Suprapubic skin (tissue), 4 donors: ENCODE data around the gene G6PC1.

Experiments used
- EP300 ChIP-seq: sonication (generic); formaldehyde crosslinking; IDR thresholded peaks from one replicate; pipeline ENCODE4 v1.6.1; 2017; ENCODE audit warnings: antibody characterized with exemption
- POLR2A ChIP-seq, 2 donors: fragments of 450-650 bp; IDR thresholded peaks; one replicate each; pipeline ENCODE4 v1.6.1; 2017; ENCODE audit warnings: antibody characterized with exemption in 2 of 2, mild to moderate bottlenecking in 2 of 2, moderate library complexity in 2 of 2
- POLR2AphosphoS5 ChIP-seq, 3 donors: sonication (generic); formaldehyde crosslinking; IDR thresholded peaks; one replicate each; pipeline ENCODE4 v1.6.1; 2017; ENCODE audit warnings: antibody characterized with exemption in 3 of 3
- TF ChIP-seq, protein P1 (sequence below), 2 donors: fragments of 200-600 bp in 1 of 2; fragments of 450-650 bp in 1 of 2; sonication (generic) in 1 of 2; IDR thresholded peaks; one replicate each; pipeline ENCODE4 v1.5.1; 2016 to 2019; ENCODE audit warnings: antibody characterized with exemption in 2 of 2, mild to moderate bottlenecking in 1 of 2, moderate library complexity in 1 of 2

DNA sequence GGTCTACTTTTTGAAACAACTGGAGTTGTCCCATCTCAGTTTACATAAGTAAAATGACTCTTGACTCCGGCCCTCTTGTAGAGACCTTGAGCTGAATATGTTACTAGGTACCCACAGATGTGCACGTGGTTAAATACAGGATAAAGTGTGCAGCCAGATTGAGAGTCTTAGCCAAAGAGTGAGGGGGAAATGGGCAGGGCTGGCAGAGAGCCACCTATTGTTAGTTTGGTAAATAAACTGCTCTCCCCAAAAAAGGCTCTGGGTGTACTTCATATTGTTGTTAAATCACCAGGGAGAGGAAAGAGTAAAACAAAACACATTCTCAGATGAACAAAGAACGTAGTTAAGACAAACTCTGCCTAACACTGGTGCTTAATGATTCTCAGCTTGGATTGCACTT lies 20.3 kb downstream of the G6PC1 start:
- TF ChIP-seq, protein P1, sequence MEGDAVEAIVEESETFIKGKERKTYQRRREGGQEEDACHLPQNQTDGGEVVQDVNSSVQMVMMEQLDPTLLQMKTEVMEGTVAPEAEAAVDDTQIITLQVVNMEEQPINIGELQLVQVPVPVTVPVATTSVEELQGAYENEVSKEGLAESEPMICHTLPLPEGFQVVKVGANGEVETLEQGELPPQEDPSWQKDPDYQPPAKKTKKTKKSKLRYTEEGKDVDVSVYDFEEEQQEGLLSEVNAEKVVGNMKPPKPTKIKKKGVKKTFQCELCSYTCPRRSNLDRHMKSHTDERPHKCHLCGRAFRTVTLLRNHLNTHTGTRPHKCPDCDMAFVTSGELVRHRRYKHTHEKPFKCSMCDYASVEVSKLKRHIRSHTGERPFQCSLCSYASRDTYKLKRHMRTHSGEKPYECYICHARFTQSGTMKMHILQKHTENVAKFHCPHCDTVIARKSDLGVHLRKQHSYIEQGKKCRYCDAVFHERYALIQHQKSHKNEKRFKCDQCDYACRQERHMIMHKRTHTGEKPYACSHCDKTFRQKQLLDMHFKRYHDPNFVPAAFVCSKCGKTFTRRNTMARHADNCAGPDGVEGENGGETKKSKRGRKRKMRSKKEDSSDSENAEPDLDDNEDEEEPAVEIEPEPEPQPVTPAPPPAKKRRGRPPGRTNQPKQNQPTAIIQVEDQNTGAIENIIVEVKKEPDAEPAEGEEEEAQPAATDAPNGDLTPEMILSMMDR (IDR thresholded peaks at IDR 0.05) = no peak
- TF ChIP-seq POLR2A (IDR thresholded peaks at IDR 0.05) (no peak), POLR2AphosphoS5 (IDR thresholded peaks at IDR 0.05) (no peak), EP300 (no peak)
